Astrocyte (in vitro differentiated cells and primary cell): ENCODE measurements around the gene IL6ST. TPM values are rescaled to one million over a fixed set of nuclear protein-coding genes. Genes with fewer than 3 reads are reported as not detected.
"Not testable (repeated sequence)": the region's sequence is repeated elsewhere in the genome, so short reads cannot be mapped to it uniquely, and the experiment has no call there.

ENCODE experiments used
- DNase-seq: peaks from one replicate; pipeline ENCODE4 v3.0.0-alpha.2; 2010; ENCODE audit warnings: low read depth
- FAIRE-seq: peaks from 2 replicates; lab custom pipeline; 2011; peaks lifted over from hg19 to GRCh38; lab: Jason Lieb, UNC
- H2AFZ ChIP-seq: 2 replicates; pipeline ENCODE4 v1.6.0; 2012; ENCODE audit warnings: low read depth, low read length, inconsistent platforms
- H3K27ac ChIP-seq: 2 replicates; pipeline ENCODE4 v1.5.1; 2011; ENCODE audit warnings: low read depth, low read length, inconsistent platforms
- H3K27me3 ChIP-seq: 2 replicates; pipeline ENCODE4 v1.6.0; 2011; ENCODE audit warnings: low read length, inconsistent platforms; ENCODE audit not compliant: insufficient read depth
- H3K36me3 ChIP-seq: 2 replicates; pipeline ENCODE4 v1.5.1; 2011; ENCODE audit warnings: low read length, inconsistent platforms; ENCODE audit not compliant: insufficient read depth
- H3K4me1 ChIP-seq: 2 replicates; pipeline ENCODE4 v1.5.1; 2011; ENCODE audit warnings: low read length, inconsistent platforms; ENCODE audit not compliant: insufficient read depth
- H3K4me2 ChIP-seq: 2 replicates; pipeline ENCODE4 v1.6.0; 2012; ENCODE audit warnings: low read length, inconsistent platforms
- H3K4me3 ChIP-seq: 2 replicates; pipeline ENCODE4 v1.5.1; 2011; ENCODE audit warnings: low read depth, mild to moderate bottlenecking, low read length, inconsistent platforms; ENCODE audit not compliant: insufficient read depth
- H3K79me2 ChIP-seq: 2 replicates; pipeline ENCODE4 v1.6.0; 2012; ENCODE audit warnings: mild to moderate bottlenecking, low read length, inconsistent platforms; ENCODE audit not compliant: insufficient read depth
- H3K9ac ChIP-seq: 2 replicates; pipeline ENCODE4 v1.6.0; 2012; ENCODE audit warnings: mild to moderate bottlenecking, low read length, inconsistent platforms
- H3K9me3 ChIP-seq: 2 replicates; pipeline ENCODE4 v1.5.1; 2012; ENCODE audit warnings: low read depth, mild to moderate bottlenecking, low read length, inconsistent platforms; ENCODE audit not compliant: insufficient read depth
- H4K20me1 ChIP-seq: 2 replicates; pipeline ENCODE4 v1.6.0; 2012; ENCODE audit warnings: low read length, inconsistent platforms; ENCODE audit not compliant: insufficient read depth
- H3K27ac Mint-ChIP-seq: one replicate; pipeline ENCODE4 v1.8.0; 2021; ENCODE audit warnings: mild to moderate bottlenecking, mixed read lengths; ENCODE audit not compliant: unreplicated experiment
- H3K27me3 Mint-ChIP-seq: one replicate; pipeline ENCODE4 v1.8.0; 2021; ENCODE audit warnings: low read depth, mixed read lengths; ENCODE audit not compliant: unreplicated experiment
- H3K36me3 Mint-ChIP-seq: one replicate; pipeline ENCODE4 v1.8.0; 2021; ENCODE audit warnings: low read depth, mixed read lengths; ENCODE audit not compliant: unreplicated experiment
- H3K4me1 Mint-ChIP-seq: one replicate; pipeline ENCODE4 v1.8.0; 2021; ENCODE audit warnings: low read depth, mixed read lengths; ENCODE audit not compliant: unreplicated experiment
- H3K4me3 Mint-ChIP-seq: one replicate; pipeline ENCODE4 v1.8.0; 2021; ENCODE audit warnings: mild to moderate bottlenecking, moderate library complexity, mixed read lengths; ENCODE audit not compliant: unreplicated experiment
- H3K9me3 Mint-ChIP-seq: one replicate; pipeline ENCODE4 v1.8.0; 2021; ENCODE audit warnings: mild to moderate bottlenecking, mixed read lengths; ENCODE audit not compliant: unreplicated experiment
- EZH2 ChIP-seq: IDR thresholded peaks from 2 replicates; pipeline ENCODE4 v1.6.1; 2012; ENCODE audit warnings: mild to moderate bottlenecking, low read length, inconsistent platforms; ENCODE audit not compliant: insufficient read depth
- total RNA-seq: library from RNA; stranded (reverse); gene quantifications from 2 replicates; pipeline ENCODE4 v1.2.1, GENCODE V29; 2021
- TF ChIP-seq, protein P1 (sequence below): IDR thresholded peaks from 2 replicates; pipeline ENCODE4 v1.5.1; 2011; ENCODE audit warnings: low read depth, mild to moderate bottlenecking, inconsistent platforms, low read length, moderate library complexity; ENCODE audit not compliant: insufficient read depth

The IL6ST gene
- total RNA-seq, 1 donor from 2014 or later = 158 TPM

DNA sequence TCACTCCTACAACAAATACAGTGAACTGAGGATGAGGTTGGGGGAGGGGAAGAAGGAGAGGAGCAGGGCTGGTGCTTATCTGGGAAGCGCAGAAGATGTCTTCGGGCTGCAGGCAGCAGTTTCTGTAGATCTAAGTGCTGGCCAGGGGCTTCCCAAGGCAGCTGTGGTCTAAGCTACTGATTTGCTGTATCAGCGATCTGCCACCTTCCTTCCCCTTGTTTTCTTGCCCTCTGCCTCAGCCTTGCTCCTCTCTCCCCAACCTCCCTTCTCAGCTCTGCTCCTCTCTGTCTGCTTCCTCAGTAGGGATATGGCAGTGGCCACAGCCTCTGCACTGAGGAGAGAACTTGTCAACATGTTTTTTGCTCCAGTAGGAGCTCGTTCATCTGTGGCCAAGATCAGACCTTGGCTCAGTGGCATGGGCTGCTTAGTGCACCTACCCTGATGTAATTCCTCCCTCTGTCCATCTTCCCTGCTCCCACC lies 42.8 kb upstream of the IL6ST start:
- peaks cover 8% of the 10 kb centered on the region for H3K4me1 ChIP-seq

DNA sequence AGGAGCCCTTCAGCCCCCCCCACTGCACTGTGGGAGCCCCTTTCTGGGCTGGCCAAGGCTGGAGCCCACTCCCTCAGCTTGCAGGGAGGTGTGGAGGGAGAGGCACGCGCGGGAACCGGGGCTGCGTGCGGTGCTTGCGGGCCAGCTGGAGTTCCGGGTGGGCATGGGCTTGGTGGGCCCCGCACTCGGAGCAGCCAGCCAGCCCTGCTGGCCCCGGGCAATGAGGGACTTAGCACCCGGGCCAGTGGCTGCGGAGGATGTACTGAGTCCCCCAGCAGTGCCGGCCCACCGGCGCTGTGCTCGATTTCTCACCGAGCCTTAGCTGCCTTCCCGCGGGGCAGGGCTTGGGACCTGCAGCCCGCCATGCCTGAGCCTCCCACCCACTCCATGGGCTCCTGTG lies 40.6 kb upstream of the IL6ST start:
- FAIRE-seq, H3K79me2 ChIP-seq, DNase-seq, H3K36me3 ChIP-seq, H3K9me3 Mint-ChIP-seq, H2AFZ ChIP-seq, H3K27ac ChIP-seq, H3K9me3 ChIP-seq, H3K4me1 ChIP-seq, H3K27ac Mint-ChIP-seq, H3K36me3 Mint-ChIP-seq, H4K20me1 ChIP-seq, H3K9ac ChIP-seq, H3K4me1 Mint-ChIP-seq, H3K27me3 Mint-ChIP-seq, H3K4me2 ChIP-seq, H3K4me3 ChIP-seq, H3K4me3 Mint-ChIP-seq, H3K27me3 ChIP-seq: not testable (repeated sequence)

More for the DNA sequence above, 42.8 kb upstream of the IL6ST start:
- H3K4me1 Mint-ChIP-seq = peaks cover 6% of the 10 kb centered on the region
- H3K9me3 Mint-ChIP-seq = peaks cover 3% of the 10 kb centered on the region
- H3K27me3 Mint-ChIP-seq = no peaks in the 10 kb centered on the region
- no peak overlapping the region for H3K27ac Mint-ChIP-seq
- FAIRE-seq (no peak), DNase-seq (no peak)
- Histone ChIP-seq H3K27ac (no peak overlapping the region), H2AFZ (no peak overlapping the region), H3K36me3 (no peaks in the 10 kb centered on the region), H4K20me1 (no peaks in the 10 kb centered on the region), H3K4me2 (no peak overlapping the region), H3K9ac (no peak overlapping the region), H3K27me3 (no peaks in the 10 kb centered on the region), H3K4me3 (no peak overlapping the region), H3K9me3 (no peaks in the 10 kb centered on the region), H3K79me2 (no peaks in the 10 kb centered on the region)
- H3K4me3 Mint-ChIP-seq = no peak overlapping the region
- no peak for TF ChIP-seq EZH2
- TF ChIP-seq, protein P1, sequence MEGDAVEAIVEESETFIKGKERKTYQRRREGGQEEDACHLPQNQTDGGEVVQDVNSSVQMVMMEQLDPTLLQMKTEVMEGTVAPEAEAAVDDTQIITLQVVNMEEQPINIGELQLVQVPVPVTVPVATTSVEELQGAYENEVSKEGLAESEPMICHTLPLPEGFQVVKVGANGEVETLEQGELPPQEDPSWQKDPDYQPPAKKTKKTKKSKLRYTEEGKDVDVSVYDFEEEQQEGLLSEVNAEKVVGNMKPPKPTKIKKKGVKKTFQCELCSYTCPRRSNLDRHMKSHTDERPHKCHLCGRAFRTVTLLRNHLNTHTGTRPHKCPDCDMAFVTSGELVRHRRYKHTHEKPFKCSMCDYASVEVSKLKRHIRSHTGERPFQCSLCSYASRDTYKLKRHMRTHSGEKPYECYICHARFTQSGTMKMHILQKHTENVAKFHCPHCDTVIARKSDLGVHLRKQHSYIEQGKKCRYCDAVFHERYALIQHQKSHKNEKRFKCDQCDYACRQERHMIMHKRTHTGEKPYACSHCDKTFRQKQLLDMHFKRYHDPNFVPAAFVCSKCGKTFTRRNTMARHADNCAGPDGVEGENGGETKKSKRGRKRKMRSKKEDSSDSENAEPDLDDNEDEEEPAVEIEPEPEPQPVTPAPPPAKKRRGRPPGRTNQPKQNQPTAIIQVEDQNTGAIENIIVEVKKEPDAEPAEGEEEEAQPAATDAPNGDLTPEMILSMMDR = no peak
- H3K36me3 Mint-ChIP-seq = no peaks in the 10 kb centered on the region

DNA sequence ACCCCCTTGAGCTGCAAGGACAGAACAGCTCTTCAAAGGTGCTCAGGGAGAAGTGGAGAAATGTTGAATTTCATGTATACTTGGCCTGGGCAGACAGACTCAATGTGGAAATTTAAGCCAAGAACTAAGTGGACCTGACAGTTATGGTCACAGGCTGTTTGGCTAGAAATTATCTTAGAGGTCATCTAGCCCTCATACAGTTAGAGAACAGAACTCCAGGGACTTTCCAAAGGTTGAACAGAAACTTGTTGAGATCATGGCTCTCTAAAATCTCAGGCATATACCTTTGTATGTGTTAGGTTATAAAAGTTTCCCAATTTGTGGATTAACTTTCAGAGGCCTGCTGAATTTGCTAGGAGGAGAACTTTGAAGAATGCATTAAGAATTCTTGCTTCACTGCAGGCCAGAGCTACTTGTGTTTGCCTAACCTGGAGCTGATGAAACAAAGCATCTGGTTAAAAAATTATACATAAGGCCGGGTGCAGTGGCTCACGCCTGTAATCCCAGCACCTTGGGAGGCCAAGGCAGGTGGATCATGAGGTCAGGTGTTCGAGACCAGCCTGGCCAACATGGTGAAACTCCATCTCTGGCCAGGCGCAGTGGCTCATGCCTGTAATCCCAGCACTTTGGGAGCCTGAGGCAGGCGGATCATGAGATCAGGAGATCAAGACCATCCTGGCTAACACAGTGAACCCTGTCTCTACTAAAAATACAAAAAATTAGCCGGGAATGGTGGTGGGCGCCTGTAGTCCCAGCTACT lies 35.3 kb upstream of the IL6ST start:
- H3K4me1 Mint-ChIP-seq, H3K27me3 Mint-ChIP-seq, H3K4me3 Mint-ChIP-seq, H3K36me3 Mint-ChIP-seq, H3K27ac Mint-ChIP-seq, H4K20me1 ChIP-seq, H3K4me1 ChIP-seq, FAIRE-seq, H3K9me3 Mint-ChIP-seq, H3K9ac ChIP-seq, H3K4me2 ChIP-seq, DNase-seq, H3K27me3 ChIP-seq, H3K9me3 ChIP-seq, H3K4me3 ChIP-seq, H3K36me3 ChIP-seq, H2AFZ ChIP-seq, H3K79me2 ChIP-seq, H3K27ac ChIP-seq: not testable (repeated sequence)
